Measurements from ENCODE around the gene PPARD.

DNA sequence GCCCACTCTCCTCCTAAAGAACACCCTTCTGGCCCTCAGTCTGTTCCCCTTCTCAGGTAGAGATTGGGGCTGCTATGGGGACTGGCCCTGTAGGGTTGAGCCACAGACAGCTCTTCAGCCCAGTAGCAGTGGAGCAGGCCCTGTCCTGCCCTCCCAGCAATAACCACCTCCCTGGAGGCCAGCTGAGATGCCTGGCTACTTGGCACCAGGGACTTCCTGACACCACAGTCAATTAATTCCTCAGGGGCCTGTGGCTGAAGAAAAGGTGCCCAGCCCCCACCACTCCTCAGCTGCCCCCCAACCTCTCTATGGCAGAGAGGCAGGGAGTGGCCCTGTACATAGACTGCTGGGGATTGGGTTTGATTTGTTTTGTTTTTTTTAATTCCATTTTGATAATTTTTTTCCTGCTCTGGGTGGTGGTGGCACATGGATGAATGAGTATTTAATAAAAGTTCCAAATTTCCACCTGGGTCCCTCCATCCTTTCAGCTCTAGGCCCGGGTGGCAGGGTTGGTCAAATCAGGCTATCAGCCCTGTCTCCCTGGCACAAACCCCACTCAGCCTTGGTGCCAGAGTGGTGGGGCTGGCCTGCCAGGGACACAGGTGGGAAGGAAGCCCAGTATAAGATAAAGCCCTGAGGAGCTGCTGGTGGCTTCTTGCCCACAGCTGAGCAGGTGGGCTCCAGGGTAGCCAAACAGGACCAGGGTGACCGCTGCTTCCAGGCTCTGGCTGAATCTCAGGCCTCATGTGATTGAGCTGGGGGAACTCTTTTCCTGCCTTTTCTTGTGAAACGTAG lies 46.6 kb upstream of the PPARD start:
- TF ChIP-seq, protein P1, sequence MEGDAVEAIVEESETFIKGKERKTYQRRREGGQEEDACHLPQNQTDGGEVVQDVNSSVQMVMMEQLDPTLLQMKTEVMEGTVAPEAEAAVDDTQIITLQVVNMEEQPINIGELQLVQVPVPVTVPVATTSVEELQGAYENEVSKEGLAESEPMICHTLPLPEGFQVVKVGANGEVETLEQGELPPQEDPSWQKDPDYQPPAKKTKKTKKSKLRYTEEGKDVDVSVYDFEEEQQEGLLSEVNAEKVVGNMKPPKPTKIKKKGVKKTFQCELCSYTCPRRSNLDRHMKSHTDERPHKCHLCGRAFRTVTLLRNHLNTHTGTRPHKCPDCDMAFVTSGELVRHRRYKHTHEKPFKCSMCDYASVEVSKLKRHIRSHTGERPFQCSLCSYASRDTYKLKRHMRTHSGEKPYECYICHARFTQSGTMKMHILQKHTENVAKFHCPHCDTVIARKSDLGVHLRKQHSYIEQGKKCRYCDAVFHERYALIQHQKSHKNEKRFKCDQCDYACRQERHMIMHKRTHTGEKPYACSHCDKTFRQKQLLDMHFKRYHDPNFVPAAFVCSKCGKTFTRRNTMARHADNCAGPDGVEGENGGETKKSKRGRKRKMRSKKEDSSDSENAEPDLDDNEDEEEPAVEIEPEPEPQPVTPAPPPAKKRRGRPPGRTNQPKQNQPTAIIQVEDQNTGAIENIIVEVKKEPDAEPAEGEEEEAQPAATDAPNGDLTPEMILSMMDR (IDR thresholded peaks at IDR 0.05): no peak
- TF ChIP-seq, protein P2, sequence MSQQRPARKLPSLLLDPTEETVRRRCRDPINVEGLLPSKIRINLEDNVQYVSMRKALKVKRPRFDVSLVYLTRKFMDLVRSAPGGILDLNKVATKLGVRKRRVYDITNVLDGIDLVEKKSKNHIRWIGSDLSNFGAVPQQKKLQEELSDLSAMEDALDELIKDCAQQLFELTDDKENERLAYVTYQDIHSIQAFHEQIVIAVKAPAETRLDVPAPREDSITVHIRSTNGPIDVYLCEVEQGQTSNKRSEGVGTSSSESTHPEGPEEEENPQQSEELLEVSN (IDR thresholded peaks at IDR 0.05; ENCODE audit: borderline replicate concordance, low read depth): no peak
- TF ChIP-seq, protein P3, sequence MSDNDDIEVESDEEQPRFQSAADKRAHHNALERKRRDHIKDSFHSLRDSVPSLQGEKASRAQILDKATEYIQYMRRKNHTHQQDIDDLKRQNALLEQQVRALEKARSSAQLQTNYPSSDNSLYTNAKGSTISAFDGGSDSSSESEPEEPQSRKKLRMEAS (IDR thresholded peaks at IDR 0.05): no peak
- TF ChIP-seq ESRRA (IDR thresholded peaks at IDR 0.05; ENCODE audit: borderline replicate concordance, low read length) (no peak), RCOR1 (IDR thresholded peaks at IDR 0.05; ENCODE audit: low read depth, low read length) (no peak), SMC3 (IDR thresholded peaks at IDR 0.05) (no peak), POLR2A (IDR thresholded peaks at IDR 0.05; ENCODE audit: low read length) (no peak), JUNB (IDR thresholded peaks at IDR 0.05) (no peak), RAD21 (conservative IDR thresholded peaks at IDR 0.05 in 1 of 2, IDR thresholded peaks at IDR 0.05 in 1 of 2) (no peak), HOXA7 (CRISPR knock-in tag; IDR thresholded peaks at IDR 0.05) (no peak)
- TF ChIP-seq, protein P4, sequence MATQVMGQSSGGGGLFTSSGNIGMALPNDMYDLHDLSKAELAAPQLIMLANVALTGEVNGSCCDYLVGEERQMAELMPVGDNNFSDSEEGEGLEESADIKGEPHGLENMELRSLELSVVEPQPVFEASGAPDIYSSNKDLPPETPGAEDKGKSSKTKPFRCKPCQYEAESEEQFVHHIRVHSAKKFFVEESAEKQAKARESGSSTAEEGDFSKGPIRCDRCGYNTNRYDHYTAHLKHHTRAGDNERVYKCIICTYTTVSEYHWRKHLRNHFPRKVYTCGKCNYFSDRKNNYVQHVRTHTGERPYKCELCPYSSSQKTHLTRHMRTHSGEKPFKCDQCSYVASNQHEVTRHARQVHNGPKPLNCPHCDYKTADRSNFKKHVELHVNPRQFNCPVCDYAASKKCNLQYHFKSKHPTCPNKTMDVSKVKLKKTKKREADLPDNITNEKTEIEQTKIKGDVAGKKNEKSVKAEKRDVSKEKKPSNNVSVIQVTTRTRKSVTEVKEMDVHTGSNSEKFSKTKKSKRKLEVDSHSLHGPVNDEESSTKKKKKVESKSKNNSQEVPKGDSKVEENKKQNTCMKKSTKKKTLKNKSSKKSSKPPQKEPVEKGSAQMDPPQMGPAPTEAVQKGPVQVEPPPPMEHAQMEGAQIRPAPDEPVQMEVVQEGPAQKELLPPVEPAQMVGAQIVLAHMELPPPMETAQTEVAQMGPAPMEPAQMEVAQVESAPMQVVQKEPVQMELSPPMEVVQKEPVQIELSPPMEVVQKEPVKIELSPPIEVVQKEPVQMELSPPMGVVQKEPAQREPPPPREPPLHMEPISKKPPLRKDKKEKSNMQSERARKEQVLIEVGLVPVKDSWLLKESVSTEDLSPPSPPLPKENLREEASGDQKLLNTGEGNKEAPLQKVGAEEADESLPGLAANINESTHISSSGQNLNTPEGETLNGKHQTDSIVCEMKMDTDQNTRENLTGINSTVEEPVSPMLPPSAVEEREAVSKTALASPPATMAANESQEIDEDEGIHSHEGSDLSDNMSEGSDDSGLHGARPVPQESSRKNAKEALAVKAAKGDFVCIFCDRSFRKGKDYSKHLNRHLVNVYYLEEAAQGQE (IDR thresholded peaks at IDR 0.05): no peak
